ENCODE measurements around the gene LRRC41.
"Not testable (repeated sequence)": the region's sequence is repeated elsewhere in the genome, so short reads cannot be mapped to it uniquely, and the experiment has no call there.

Gene LRRC41

DNA sequence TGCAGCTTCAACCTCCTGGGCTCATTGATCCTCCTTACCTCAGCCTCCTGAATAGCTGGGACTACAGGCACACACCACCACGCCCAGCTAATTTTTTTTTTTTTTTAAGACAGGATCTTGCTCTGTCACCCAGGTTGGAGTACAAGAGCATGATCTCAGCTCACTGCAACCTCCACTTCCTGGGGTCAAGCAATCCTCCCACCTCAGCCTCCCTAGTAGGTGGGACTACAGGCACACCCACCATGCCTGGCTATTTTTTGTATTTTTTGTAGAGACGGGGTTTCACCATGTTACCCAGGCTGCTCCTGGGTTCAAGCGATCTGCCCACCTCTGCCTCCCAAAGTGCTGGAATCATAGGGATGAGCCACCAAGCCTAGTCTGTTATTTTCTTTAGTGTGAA is 59.6 kb downstream of the LRRC41 start:
- not testable (repeated sequence) for DNase-seq

DNA sequence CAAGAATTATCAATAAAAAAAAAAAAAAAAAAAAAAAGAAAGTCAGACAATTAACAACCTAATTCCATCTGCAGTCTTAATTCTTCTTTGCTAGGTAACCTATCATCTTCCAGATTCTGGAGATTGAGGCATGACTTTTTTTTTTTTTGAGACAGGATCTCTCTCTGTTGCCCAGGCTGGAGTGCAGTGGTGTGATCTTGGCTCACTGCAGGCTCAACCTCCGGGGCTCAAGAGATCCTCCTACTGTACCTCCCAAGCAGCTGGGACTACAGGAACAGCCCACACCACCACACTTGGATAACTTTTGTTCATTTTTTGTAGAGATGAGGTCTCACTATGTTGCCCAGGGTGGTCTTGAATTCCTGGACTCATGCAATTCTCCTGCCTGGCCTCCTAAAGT is 60.5 kb downstream of the LRRC41 start:
- DNase-seq = no peak

DNA sequence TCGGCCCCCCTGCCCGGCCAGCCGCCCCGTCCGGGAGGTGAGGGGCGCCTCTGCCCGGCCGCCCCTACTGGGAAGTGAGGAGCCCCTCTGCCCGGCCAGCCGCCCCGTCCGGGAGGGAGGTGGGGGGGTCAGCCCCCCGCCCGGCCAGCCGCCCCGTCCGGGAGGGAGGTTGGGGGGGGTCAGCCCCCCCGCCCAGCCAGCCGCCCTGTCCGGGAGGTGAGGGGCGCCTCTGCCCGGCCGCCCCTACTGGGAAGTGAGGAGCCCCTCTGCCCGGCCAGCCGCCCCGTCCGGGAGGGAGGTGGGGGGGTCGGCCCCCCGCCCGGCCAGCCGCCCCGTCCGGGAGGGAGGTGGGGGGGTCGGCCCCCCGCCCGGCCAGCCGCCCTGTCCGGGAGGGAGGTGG is 61.7 kb downstream of the LRRC41 start:
- DNase-seq = not testable (repeated sequence)

DNA sequence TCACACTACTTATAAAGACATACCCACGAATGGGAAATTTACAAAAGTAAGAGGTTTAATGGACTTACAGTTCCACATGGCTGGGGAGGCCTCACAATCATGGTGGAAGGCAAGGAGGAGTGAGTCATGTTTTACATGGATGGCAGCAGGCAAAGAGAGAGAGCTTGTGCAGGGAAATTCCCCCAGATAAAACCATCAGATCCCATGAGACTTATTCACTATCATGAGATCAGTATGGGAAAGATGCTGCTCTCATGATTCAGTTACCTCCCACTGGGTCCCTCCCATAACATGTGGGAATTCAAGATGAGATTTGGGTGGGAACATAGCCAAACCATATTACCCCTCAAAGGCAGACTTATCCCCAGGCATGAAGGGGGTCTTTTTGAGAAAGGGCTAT is 64.6 kb downstream of the LRRC41 start:
- DNase-seq = not testable (repeated sequence)

DNA sequence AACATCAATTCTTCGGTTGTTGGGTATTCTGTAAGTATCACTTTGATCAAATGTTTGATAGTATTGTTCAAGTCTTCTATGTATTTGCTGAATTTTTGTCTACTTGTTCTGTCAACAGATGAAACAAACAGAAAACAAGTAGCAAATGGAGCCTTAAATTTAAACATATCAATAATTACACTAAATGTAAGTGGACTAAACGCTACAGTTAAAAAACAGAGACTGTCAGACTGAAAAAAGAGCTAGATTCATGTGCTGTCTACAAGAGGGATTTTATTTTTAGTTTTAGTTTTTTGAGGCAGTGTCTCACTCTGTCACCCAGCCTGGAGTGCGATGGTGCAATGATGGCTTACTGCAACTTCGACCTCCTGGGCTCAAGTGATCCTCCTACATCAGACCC is 66.5 kb downstream of the LRRC41 start:
- DNase-seq = no peak

DNA sequence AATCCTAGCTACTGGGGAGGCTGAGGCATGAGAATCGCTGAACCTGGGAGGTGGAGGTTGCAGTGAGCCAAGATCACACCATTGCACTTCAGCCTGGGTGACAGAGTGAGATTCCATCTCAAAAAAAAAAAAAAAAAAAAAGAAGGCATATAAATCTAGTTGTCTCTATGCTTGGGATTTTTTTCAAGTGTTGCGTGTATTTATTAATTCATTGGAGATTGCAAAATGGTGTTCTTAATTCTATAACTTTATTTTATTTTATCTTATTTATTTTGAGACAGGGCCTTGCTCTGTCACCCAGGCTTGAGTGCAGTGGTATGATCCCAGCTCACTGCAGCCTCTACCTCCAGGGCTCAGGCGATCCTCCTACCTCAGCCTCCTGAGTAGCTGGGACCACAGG is 72.2 kb downstream of the LRRC41 start:
- not testable (repeated sequence) for DNase-seq

Measured in left hindlimb (tissue), 1 donor.